Naive thymus-derived CD4-positive, alpha-beta T cell (primary cell): Measurements from ENCODE around the gene BLID. TPM values are rescaled to one million over a fixed set of nuclear protein-coding genes. Genes with fewer than 3 reads are reported as not detected.

Source experiments
- ATAC-seq: fragments of 150-1000 bp; cut with Tn5 transposase; 2 replicates; pipeline ENCODE4 v1.10.0; 2021; ENCODE audit warnings: mild to moderate bottlenecking, moderate library complexity
- CTCF ChIA-PET: fragments of 350-600 bp; sonication (Branson Sonifier 250); formaldehyde crosslinking; loops from one replicate; lab custom pipeline; 2021; ENCODE audit warnings: antibody characterized with exemption; lab: Charles Lee
- POLR2A ChIA-PET: fragments of 350-600 bp; sonication (Branson Sonifier 250); formaldehyde crosslinking; loops from one replicate; lab custom pipeline; 2021; ENCODE audit warnings: antibody characterized with exemption, inconsistent platforms; lab: Charles Lee
- DNase-seq, 9 donors: peaks; one replicate each; pipeline versions ENCODE4 v3.0.0 to v3.0.0-alpha.2; 2020 to 2022; ENCODE audit warnings: mixed read lengths in 1 of 9
- H3K27ac ChIP-seq: one replicate; pipeline ENCODE4 v1.7.0; 2013; ENCODE audit warnings: mild to moderate bottlenecking, low read depth, low read length, moderate library complexity
- H3K27me3 ChIP-seq, 2 donors: one replicate each; pipeline ENCODE4 v1.7.0; 2013; ENCODE audit warnings: low read length in 2 of 2, mild to moderate bottlenecking in 2 of 2, moderate library complexity in 2 of 2; ENCODE audit not compliant: control insufficient read depth in 2 of 2, insufficient read depth in 2 of 2
- H3K36me3 ChIP-seq, 3 experiments: 1 replicate in 2 of 3; 2 replicates in 1 of 3; pipeline ENCODE4 v1.7.0; 2013; ENCODE audit warnings: low read length in 3 of 3, mild to moderate bottlenecking in 3 of 3, moderate library complexity in 1 of 3; ENCODE audit not compliant: insufficient read depth in 3 of 3, control insufficient read depth in 2 of 3
- H3K4me1 ChIP-seq, 2 donors: one replicate each; pipeline ENCODE4 v1.7.0; 2013; ENCODE audit warnings: low read length in 2 of 2, mild to moderate bottlenecking in 2 of 2, moderate library complexity in 1 of 2; ENCODE audit not compliant: control insufficient read depth in 2 of 2, insufficient read depth in 2 of 2
- H3K4me3 ChIP-seq: 2 replicates; pipeline ENCODE4 v1.7.0; 2013; ENCODE audit warnings: mild to moderate bottlenecking, low read length
- H3K9me3 ChIP-seq, 3 experiments: 1 replicate in 2 of 3; 2 replicates in 1 of 3; pipeline ENCODE4 v1.7.0; 2013; ENCODE audit warnings: low read length in 3 of 3; ENCODE audit not compliant: control insufficient read depth in 2 of 3
- H3K27ac Mint-ChIP-seq, 9 donors: one replicate each; pipeline ENCODE4 v1.8.0; 2020 to 2022; ENCODE audit warnings: mixed read lengths in 9 of 9, mild to moderate bottlenecking in 8 of 9, moderate library complexity in 5 of 9, inconsistent platforms in 2 of 9
- H3K27me3 Mint-ChIP-seq, 5 donors: one replicate each; pipeline ENCODE4 v1.8.0; 2021 to 2022; ENCODE audit warnings: mixed read lengths in 5 of 5, mild to moderate bottlenecking in 1 of 5
- H3K36me3 Mint-ChIP-seq, 5 donors: one replicate each; pipeline ENCODE4 v1.8.0; 2020 to 2022; ENCODE audit warnings: mixed read lengths in 5 of 5, mild to moderate bottlenecking in 3 of 5, inconsistent platforms in 1 of 5
- H3K4me1 Mint-ChIP-seq, 7 donors: one replicate each; pipeline ENCODE4 v1.8.0; 2020 to 2022; ENCODE audit warnings: mixed read lengths in 7 of 7, mild to moderate bottlenecking in 3 of 7, inconsistent platforms in 1 of 7
- H3K4me3 Mint-ChIP-seq, 10 donors: one replicate each; pipeline ENCODE4 v1.8.0; 2020 to 2022; ENCODE audit warnings: mild to moderate bottlenecking in 10 of 10, mixed read lengths in 10 of 10, moderate library complexity in 6 of 10, inconsistent platforms in 2 of 10
- H3K9me3 Mint-ChIP-seq, 11 donors: one replicate each; pipeline ENCODE4 v1.8.0; 2020 to 2022; ENCODE audit warnings: mixed read lengths in 11 of 11, mild to moderate bottlenecking in 4 of 11, inconsistent platforms in 1 of 11, moderate library complexity in 1 of 11
- intact Hi-C, 2 donors: fragments of 100-400 bp; cut with micrococcal nuclease; formaldehyde crosslinking; loops; one replicate each; pipeline ENCODE4 v1.15.1; 2023
- polyA plus RNA-seq, 2 donors: library from polyadenylated mRNA; unstranded; fragments of 300-500 nt; fragmentation: Illumina TruSeq; gene quantifications; one replicate each; pipeline ENCODE4 v1.2.3, GENCODE V29; 2021
- total RNA-seq, 6 experiments: library from RNA in 5 of 6; stranded (reverse) in 5 of 6; gene quantifications; 1 replicate in 5 of 6; 2 replicates in 1 of 6; pipeline ENCODE4 v1.2.3 and lab custom pipeline; 2021 to 2026

Gene BLID
- total and polyA plus RNA-seq, 7 experiments from 2014 or later: not detected

GRCh38 chr11:122153746-122154145, 37.7 kb upstream of the BLID start:
- ChIA-PET POLR2A (no interaction called here), CTCF (no interaction called here)

GRCh38 chr11:122150216-122151124, 34.5 kb upstream of the BLID start:
- Histone ChIP-seq H3K4me1 (no peaks in the 10 kb centered on the region), H3K36me3 (no peaks in the 10 kb centered on the region), H3K4me3 (no peak overlapping the region), H3K27me3 (no peaks in the 10 kb centered on the region), H3K9me3 (no peaks in the 10 kb centered on the region), H3K27ac (no peak overlapping the region)
- Mint-ChIP-seq H3K27ac (no peak overlapping the region), H3K4me1 (no peaks in the 10 kb centered on the region), H3K27me3 (peaks cover 0 to 26% (median 19%) of the 10 kb centered on the region in 5 donors), H3K36me3 (no peaks in the 10 kb centered on the region), H3K4me3 (no peak overlapping the region), H3K9me3 (no peaks in the 10 kb centered on the region)
- CTCF ChIA-PET: no interaction called here
- intact Hi-C loops: no loop called here
- DNase-seq: no peak
- ATAC-seq: no peak
- POLR2A ChIA-PET: no interaction called here

More at GRCh38 chr11:122153746-122154145, 37.7 kb upstream of the BLID start:
- Histone ChIP-seq H3K27ac (no peak overlapping the region), H3K27me3 (no peaks in the 10 kb centered on the region), H3K4me1 (no peaks in the 10 kb centered on the region), H3K9me3 (no peaks in the 10 kb centered on the region), H3K36me3 (no peaks in the 10 kb centered on the region), H3K4me3 (no peak overlapping the region)
- no peaks in the 10 kb centered on the region for H3K9me3 Mint-ChIP-seq
- ATAC-seq (no peak), DNase-seq (no peak)
- H3K27ac Mint-ChIP-seq: no peak overlapping the region
- peaks cover 8 to 24% (median 16%) of the 10 kb centered on the region in 7 donors for H3K4me1 Mint-ChIP-seq
- no peaks in the 10 kb centered on the region for H3K36me3 Mint-ChIP-seq
- intact Hi-C loops: no loop called here
- peaks cover 7 to 33% (median 22%) of the 10 kb centered on the region in 5 donors for H3K27me3 Mint-ChIP-seq
- H3K4me3 Mint-ChIP-seq: no peak overlapping the region

- Histone ChIP-seq H3K4me3 (no peak overlapping the region), H3K4me1 (no peaks in the 10 kb centered on the region), H3K27me3 (no peaks in the 10 kb centered on the region), H3K36me3 (no peaks in the 10 kb centered on the region), H3K9me3 (no peaks in the 10 kb centered on the region), H3K27ac (no peak overlapping the region)
- DNase-seq (no peak), ATAC-seq (no peak)
- H3K27ac Mint-ChIP-seq: no peak overlapping the region
- POLR2A ChIA-PET: no interaction called here
- CTCF ChIA-PET: no interaction called here
- H3K4me1 Mint-ChIP-seq: no peaks in the 10 kb centered on the region
- intact Hi-C loops: no loop called here
- H3K4me3 Mint-ChIP-seq: no peak overlapping the region
- H3K36me3 Mint-ChIP-seq: no peaks in the 10 kb centered on the region
- peaks cover 0 to 25% (median 19%) of the 10 kb centered on the region in 5 donors for H3K27me3 Mint-ChIP-seq
- H3K9me3 Mint-ChIP-seq: no peaks in the 10 kb centered on the region
These were observed 33.2 kb upstream of the BLID start for GRCh38 chr11:122149202-122149601.

- Histone ChIP-seq H3K4me1 (no peaks in the 10 kb centered on the region), H3K4me3 (no peak overlapping the region), H3K27ac (no peak overlapping the region), H3K9me3 (no peaks in the 10 kb centered on the region), H3K27me3 (no peaks in the 10 kb centered on the region), H3K36me3 (no peaks in the 10 kb centered on the region)
- Mint-ChIP-seq H3K27ac (no peak overlapping the region), H3K4me3 (no peak overlapping the region), H3K9me3 (no peaks in the 10 kb centered on the region), H3K27me3 (peaks cover 0 to 25% (median 16%) of the 10 kb centered on the region in 5 donors), H3K4me1 (no peaks in the 10 kb centered on the region), H3K36me3 (no peaks in the 10 kb centered on the region)
- ATAC-seq: no peak
- CTCF ChIA-PET: no interaction called here
- no peak for DNase-seq
- intact Hi-C loops: no loop called here
- POLR2A ChIA-PET: no interaction called here
These were observed 30.5 kb upstream of the BLID start for GRCh38 chr11:122146475-122146874.

- Histone ChIP-seq H3K36me3 (no peaks in the 10 kb centered on the region), H3K27me3 (no peaks in the 10 kb centered on the region), H3K4me3 (no peak overlapping the region), H3K9me3 (no peaks in the 10 kb centered on the region), H3K4me1 (no peaks in the 10 kb centered on the region), H3K27ac (no peak overlapping the region)
- POLR2A ChIA-PET: no interaction called here
- no peak overlapping the region for H3K27ac Mint-ChIP-seq
- DNase-seq: no peak
- peaks cover 0 to 29% (median 18%) of the 10 kb centered on the region in 5 donors for H3K27me3 Mint-ChIP-seq
- H3K9me3 Mint-ChIP-seq: no peaks in the 10 kb centered on the region
- no peak for ATAC-seq
- H3K4me3 Mint-ChIP-seq: no peak overlapping the region
- H3K4me1 Mint-ChIP-seq: no peaks in the 10 kb centered on the region
- intact Hi-C loops: no loop called here
- no peaks in the 10 kb centered on the region for H3K36me3 Mint-ChIP-seq
- CTCF ChIA-PET: no interaction called here
These were observed 29.8 kb upstream of the BLID start for GRCh38 chr11:122145715-122146274.

- intact Hi-C loops: no loop called here
- Histone ChIP-seq H3K4me3 (no peak overlapping the region), H3K9me3 (no peaks in the 10 kb centered on the region), H3K27ac (no peak overlapping the region), H3K36me3 (no peaks in the 10 kb centered on the region), H3K27me3 (no peaks in the 10 kb centered on the region), H3K4me1 (no peaks in the 10 kb centered on the region)
- CTCF ChIA-PET: interaction anchor here (0.6 kb wide), 1 partner anchor 29 kb away, joined by 3 read pairs; the partner anchor contains the start of gene BLID
- no peaks in the 10 kb centered on the region for H3K9me3 Mint-ChIP-seq
- peaks cover 0 to 29% (median 18%) of the 10 kb centered on the region in 5 donors for H3K27me3 Mint-ChIP-seq
- ATAC-seq (no peak), DNase-seq (no peak)
- H3K4me1 Mint-ChIP-seq: no peaks in the 10 kb centered on the region
- POLR2A ChIA-PET: no interaction called here
- no peak overlapping the region for H3K27ac Mint-ChIP-seq
- H3K4me3 Mint-ChIP-seq: no peak overlapping the region
- no peaks in the 10 kb centered on the region for H3K36me3 Mint-ChIP-seq
These were observed 28.7 kb upstream of the BLID start for GRCh38 chr11:122144752-122145151.
